Lower leg skin (tissue), 4 donors: Measurements from ENCODE around the gene SLC2A8. TPM values are rescaled to one million over a fixed set of nuclear protein-coding genes. Genes with fewer than 3 reads are reported as not detected.
A peak's percentile ranks its signal among the peaks of the same experiment; 100 is the strongest.

Source experiments
- DNase-seq, 2 donors: peaks; one replicate each; pipeline ENCODE4 v3.0.0-alpha.2; 2019; ENCODE audit warnings: low spot score in 2 of 2
- H3K4me3 ChIP-seq: fragments of 200-600 bp; sonication (generic); 2 replicates; pipeline ENCODE4 v1.5.1; 2017; ENCODE audit warnings: mild to moderate bottlenecking, low read depth; ENCODE audit not compliant: poor library complexity, severe bottlenecking
- CTCF ChIP-seq, 3 donors: fragments of 450-650 bp; IDR thresholded peaks; one replicate each; pipeline ENCODE4 v1.5.1; 2016; ENCODE audit warnings: antibody characterized with exemption in 3 of 3, mild to moderate bottlenecking in 3 of 3, moderate library complexity in 2 of 3
- POLR2A ChIP-seq, 2 donors: fragments of 450-650 bp; IDR thresholded peaks; one replicate each; pipeline ENCODE4 v1.6.1; 2016 to 2017; ENCODE audit warnings: antibody characterized with exemption in 2 of 2, mild to moderate bottlenecking in 1 of 2, moderate library complexity in 1 of 2
- WGBS, 2 donors: methylation state at CpG; one replicate each; pipeline ENCODE4 v1.1.5; 2018; 5-methylcytosine and 5-hydroxymethylcytosine counted together
- intact Hi-C: fragments of 100-400 bp; cut with DNase I; formaldehyde crosslinking; loops from one replicate; pipeline ENCODE4 v1.15.0; 2023; ENCODE audit warnings: low total_unique reads
- total RNA-seq, 4 donors: library from RNA; depleted of rRNA; stranded (reverse); fragments of >200 nt; gene quantifications; one replicate each; pipeline ENCODE4 v1.1.0, GENCODE V29; 2016

Gene SLC2A8
- total RNA-seq, 4 donors from 2014 or later: 17.6 to 28.7 (median 23.6) TPM

GRCh38 chr9:127446713-127447415 is 49.9 kb downstream of the SLC2A8 start:
- intact Hi-C loops: no loop called here
- TF ChIP-seq CTCF (IDR thresholded peaks at IDR 0.05) (no peak), POLR2A (IDR thresholded peaks at IDR 0.05) (no peak)
- no peak overlapping the region for H3K4me3 ChIP-seq
- 79 to 82% methylated on average over 7 of the region's 7 CpGs for WGBS, 2 donors
- no peak for DNase-seq

- 77% methylated on average over 7 of the region's 7 CpGs for WGBS, 2 donors
- intact Hi-C loops: no loop called here
- TF ChIP-seq CTCF (IDR thresholded peaks at IDR 0.05) (no peak), POLR2A (IDR thresholded peaks at IDR 0.05) (no peak)
These were observed 50.6 kb downstream of the SLC2A8 start for GRCh38 chr9:127447416-127448111.

GRCh38 chr9:127448112-127448805 is 51.3 kb downstream of the SLC2A8 start:
- TF ChIP-seq POLR2A (IDR thresholded peaks at IDR 0.05) (no peak), CTCF (IDR thresholded peaks at IDR 0.05) (no peak)
- H3K4me3 ChIP-seq: no peak overlapping the region
- intact Hi-C loops: no loop called here
- 86 to 91% methylated on average over 8 of the region's 8 CpGs for WGBS, 2 donors
- DNase-seq: no peak

More at GRCh38 chr9:127447416-127448111, 50.6 kb downstream of the SLC2A8 start:
- H3K4me3 ChIP-seq: no peak overlapping the region
- DNase-seq: no peak

GRCh38 chr9:127449332-127449966 is 52.5 kb downstream of the SLC2A8 start:
- WGBS, 2 donors: 48 to 62% methylated on average over 5 of the region's 5 CpGs
- peak overlapping the region; percentile 97 for H3K4me3 ChIP-seq
- no peak for TF ChIP-seq POLR2A (IDR thresholded peaks at IDR 0.05)
- TF ChIP-seq CTCF (IDR thresholded peaks at IDR 0.05): no peak
- no peak for DNase-seq
- intact Hi-C loops: no loop called here

GRCh38 chr9:127450243-127450760 is 53.3 kb downstream of the SLC2A8 start:
- WGBS, 2 donors: 2% methylated on average over 14 of the region's 14 CpGs
- H3K4me3 ChIP-seq: peak overlapping the region; percentile 97
- DNase-seq: no peak
- TF ChIP-seq POLR2A (IDR thresholded peaks at IDR 0.05): no peak
- TF ChIP-seq CTCF (IDR thresholded peaks at IDR 0.05): no peak
- intact Hi-C loops: no loop called here
